Ammon's horn (tissue), 1 donor: ENCODE data around the gene BUD23.
"Not testable (repeated sequence)": the region's sequence is repeated elsewhere in the genome, so short reads cannot be mapped to it uniquely, and the experiment has no call there.

ENCODE experiments used
- DNase-seq: peaks from one replicate; pipeline ENCODE4 v3.0.0-alpha.2; 2016; ENCODE audit warnings: low spot score

BUD23 gene

DNA sequence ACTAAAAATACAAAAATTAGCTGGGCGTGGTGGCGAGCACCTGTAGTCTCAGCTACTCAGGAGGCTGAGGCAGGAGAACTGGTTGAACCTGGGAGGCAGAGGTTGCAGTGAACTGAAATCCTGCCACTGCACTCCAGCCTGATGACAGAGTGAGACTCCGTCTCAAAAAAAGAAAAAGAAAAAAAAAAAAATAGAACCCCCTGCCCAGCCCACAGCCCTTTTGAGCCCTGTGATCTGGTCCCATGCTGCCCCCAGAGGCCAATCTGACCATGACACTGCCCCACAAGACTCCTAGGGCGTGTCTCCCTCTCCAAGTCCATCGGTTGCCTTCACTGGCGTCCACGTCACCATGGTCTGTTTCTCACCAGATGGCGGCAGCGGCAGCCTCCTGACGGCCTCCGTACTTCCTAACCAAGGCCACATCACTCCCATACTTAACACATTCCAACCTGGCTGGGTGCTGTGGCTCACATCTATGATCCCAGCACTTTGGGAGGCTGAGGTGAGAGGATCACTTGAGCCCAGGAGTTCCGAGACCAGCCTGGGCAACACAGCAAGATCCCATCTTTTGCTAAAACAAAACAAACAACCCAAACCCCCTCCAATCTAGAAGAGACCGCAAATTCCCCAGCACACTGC is 18.1 kb downstream of the BUD23 start:
- no peak for DNase-seq

DNA sequence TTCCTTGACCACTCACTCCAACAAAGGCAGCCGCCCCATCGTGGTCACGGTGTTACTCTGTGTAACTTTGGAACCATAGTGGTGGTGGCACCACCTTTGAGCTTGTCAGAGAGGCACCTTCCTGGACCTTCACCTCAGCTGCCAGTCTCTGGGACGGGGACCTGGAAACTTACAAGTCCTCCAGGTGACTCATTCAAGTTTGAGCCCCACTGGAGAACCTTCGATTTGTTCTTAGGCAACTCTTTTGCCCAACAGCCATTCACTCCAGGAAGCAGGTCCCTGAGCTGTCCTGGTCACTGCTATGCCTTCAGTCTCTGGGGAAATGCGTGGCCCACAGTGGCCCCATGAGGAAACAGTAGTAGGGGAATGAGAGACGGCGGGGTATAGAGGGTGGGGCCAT is 18.8 kb downstream of the BUD23 start:
- no peak for DNase-seq

DNA sequence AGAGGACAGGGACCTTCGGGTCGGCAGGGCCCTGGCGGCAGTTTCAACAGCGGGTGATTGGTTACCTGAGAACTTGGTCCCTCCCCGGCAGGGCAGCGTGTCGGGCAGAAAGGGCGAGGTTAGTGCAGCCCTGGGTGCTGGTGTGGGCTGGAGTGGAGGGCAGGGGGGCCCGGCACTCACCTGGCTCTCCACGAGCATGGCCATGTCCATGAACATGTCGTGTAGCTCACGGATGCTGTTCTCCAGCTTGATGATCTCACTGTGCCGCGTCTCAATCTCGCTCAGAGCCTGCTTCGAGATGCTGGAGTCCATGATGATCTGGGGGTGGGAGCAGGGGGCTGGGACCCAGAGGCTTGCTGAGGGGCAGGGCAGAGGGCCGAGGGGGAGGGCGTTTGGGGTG is 19.3 kb downstream of the BUD23 start:
- DNase-seq: no peak

DNA sequence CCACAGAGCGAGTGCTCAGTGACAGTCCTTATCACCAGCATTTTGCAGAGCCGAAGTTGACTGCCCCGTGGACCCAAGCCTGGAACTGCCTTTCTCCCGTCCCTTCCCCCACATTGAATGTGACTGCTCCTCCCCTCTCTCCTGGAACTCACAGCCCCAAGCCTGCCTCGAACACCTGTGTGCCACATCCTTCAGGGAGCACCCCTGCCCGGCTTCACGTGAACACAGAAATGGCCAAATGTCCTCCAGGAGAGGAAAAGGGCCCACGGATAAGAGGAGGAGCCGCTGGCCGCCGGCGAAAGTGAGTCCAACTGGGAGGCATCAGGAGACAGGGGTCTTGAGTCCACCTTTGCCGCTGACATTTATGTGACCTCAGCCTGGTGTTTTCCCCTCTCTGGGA is 19.8 kb downstream of the BUD23 start:
- DNase-seq: no peak

DNA sequence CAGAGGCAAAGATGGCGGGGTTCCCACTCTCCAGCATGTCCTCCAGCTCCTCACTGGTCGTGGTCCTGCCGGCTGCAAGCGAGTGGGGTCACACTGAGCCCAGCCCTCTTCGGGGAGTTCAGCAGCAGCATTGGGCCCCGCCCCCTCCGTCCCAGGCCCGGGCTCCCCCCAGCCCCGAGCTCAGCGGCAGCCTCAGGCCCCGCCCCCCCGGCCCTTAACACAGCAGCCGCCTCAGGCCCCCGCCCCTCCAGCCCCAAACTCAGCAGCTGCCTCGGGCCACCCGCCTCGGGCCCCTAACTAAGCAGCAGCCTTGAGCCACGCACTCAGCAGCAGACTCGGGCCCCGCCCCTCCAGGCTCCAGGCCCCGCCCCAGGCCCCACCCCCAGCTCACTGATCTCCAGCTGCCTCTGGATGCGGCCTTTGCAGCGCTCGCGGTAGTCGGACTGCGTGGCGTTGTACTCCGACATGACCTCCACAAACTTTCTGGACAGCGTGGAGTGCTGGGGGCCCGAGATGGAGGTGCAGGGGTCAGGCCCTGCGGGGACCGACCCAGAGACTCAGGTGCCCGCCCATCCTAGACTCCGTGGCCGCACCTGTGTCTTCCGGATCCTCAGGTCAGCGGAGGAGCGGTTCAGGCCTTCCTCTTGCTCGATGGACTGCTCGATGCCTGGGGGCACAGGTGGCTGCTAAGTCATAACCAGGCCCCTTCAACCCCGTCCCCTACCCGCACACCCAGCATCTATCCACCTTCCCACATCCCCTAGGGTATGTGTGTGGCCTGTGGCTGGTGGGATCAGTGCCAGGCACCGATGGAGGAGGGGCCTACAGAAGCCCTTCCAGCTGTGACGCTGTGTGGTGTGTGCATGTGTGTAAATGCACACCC is 20.6 kb downstream of the BUD23 start:
- DNase-seq: no peak

DNA sequence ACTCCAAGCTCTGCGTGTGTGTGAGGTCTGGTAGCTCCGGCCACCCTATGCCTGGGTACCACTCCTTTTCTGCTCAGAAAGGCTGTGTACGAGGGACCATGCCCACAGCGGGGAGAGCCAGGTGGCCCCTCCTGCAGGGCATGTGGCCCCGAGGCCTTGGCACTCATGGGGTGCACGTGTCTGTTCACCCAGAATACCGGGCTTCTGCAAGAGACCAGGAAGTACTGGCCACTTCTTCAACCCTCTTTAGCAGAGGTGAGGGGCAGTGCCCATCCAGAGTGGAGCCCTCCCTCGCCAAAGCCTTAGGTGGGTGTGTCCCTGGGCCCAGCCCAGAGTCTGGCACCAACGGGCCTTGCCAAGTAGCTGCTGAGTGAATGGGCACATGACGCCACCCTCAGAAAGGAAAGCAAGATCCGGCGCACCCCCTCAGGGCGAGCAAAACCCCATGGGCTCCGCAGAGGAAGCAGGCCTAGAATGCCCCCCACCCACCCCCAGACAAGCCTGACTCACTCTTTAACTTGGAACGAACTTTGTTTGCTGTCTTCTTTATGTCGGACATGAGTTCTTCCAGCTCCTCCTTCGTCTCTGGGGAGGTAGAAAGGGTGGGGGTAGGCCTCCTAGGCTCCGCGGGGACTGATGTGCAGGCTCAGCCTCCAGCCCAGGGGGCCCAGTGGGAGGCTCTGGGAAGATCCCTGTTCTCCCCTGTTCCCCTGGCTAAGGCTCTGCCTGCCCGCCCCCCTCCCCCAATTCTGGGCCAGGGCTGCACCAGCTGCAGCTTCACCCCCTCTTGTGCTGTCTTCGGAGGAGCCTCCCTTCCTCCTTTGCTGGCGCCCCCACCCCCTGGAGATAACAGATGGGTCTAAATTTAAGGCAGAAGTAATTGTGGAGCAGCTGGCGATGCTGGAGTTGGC is 21.5 kb downstream of the BUD23 start:
- DNase-seq: no peak

DNA sequence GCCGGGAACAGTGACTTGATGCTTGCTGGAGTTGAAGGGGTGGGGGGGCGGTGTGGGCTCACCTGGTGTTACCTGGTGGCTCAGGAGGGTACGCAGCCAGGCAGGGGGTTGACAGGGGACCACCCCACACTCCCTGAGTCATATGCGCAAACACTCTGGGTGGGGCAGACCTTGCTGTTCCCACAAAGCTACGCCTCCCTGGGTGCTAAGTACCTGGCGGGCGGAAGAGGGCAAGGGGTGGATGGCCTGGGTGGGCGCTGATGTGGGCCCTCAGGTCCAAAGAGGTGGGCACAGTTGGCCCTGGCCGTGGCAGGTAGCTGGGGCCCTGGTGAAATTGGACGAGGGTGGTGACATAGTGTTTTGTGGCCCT is 22.1 kb downstream of the BUD23 start:
- no peak for DNase-seq

DNA sequence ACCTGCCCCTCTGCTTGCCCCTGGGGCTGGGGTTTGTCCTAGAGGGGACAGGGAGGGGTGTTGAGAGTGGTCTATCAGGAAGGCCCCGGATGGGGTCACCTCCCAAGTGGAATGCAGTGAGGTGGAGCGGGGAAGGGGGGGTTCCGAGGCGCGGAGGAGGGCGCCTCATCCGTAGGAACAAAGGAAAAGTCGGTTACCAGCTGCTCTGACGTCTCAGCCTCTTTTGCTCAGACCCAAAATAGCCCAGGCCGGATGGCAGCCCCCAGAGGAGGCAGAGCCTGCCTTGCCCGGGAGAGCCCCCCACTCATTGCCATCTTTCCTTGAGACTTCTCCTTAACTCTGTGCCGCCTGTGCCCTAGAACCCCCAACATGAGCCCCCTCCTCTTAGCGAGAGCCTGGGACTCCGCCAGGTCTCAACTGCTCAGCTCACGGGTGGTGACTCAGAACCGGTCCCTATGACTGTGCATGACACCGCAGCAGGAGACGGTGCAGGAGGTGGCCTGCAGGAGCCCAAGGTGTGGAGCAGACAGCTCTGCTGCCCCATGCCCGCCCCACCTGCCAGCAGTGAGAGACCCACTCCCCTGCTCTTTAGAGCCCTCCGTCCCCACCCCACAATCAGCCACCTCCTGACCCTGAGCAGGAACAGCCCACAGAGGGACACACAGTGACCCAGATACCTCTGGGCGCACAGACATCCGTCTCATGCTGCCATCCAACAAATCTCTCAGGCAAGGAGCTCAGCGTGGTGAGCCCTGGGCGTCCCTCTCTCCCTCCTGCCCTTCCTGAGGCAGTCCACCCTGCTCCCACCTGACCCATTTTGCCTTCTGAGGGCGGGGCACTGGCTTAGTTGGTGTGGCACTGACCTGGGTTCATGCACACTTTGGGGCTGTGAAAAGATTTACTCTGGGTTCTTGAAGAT is 23.0 kb downstream of the BUD23 start:
- DNase-seq: no peak

DNA sequence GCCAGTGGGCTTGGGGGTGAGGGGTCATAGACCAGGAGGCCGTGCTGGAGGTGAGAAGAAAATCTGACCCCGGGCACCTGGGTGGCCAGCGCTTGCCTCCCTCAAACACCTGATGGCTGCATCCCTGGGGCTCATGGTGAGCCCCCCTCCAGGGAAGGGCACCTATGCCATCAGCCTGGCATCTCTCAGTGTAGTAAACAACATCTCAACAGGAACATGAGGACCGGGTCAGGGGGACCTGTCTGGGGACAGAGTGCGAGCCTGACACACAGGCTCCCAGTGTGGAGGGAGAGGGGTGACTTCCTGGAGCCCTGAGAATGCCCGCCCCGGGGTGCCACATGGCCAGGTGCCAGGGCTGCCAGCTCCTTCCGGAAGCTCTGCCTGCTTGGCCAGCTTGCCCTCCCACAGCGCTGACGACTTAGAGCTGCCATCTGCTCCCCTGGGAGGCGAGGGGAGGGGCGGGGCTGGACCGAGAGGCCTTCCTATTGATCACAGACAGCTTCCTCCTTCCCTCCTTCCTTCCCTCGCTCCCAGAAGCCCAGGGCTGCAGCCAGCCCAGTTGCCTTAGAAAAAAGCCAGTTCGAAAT is 23.7 kb downstream of the BUD23 start:
- peak; percentile 64 for DNase-seq

DNA sequence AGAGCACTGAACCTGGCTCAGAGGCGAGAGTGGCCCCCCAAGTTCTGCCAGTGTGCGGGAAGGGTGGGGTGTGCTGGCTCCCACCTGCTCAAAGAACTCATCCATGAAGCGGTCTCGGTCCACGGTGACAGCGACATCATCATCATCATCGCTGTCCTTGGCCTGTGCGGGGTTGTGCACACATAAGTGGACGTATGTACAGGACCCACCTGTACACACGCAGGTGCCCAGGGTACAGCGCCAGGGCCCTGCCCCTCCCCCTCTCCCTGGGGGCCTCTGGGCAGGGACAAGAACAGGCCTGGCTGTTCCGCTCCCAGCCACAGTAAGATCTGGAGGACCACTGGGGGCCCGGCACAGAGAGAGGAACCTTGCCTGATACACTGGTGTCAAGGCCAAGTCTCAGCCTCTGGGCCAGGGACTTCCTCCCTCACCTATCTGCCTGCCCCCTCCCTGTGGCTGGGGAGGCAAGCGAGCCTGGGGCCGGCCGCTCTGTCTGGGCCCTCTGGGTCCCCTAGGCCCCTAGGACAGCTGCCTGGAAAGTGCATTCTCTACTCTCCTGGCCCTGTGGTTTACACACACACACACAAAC is 25.7 kb downstream of the BUD23 start:
- DNase-seq: no peak

DNA sequence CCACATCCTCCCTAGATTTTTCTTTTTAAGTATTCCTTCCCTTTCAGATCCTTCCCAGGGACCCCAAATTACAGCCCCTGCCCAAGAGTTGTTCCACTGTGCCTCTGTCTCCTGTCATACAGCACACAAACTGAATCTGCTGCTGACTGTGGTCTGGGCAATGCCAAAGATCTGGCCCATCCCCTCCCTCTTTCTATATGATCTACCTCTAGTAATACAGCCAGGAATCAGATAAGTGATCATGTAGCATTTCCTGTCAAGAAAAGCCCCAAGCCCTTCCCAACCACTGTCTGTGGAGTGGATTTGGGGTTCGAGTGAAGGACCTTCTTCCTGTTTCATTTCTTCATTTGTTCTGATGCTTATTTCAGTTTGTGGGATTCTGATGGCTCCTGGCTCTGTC is 29.4 kb downstream of the BUD23 start:
- no peak for DNase-seq

DNA sequence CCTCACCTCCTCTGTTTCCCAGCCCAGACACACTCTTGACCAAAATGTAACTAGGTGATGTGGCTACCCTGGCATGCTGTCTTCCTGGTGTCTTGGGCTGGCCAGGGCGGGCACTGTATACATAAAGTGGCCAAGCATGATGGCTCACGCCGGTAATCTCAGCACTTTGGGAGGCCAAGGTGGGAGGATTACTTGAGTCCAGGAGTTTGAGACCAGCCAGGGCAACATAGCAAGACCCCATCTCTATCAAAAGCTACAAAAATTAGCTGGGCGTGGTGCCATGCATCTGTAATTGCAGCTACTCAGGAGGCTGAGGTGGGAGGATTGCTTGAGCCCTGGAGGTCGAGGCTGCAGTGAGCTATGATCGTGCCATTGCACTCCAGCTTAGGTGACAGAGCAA is 29.9 kb downstream of the BUD23 start:
- DNase-seq: not testable (repeated sequence)

DNA sequence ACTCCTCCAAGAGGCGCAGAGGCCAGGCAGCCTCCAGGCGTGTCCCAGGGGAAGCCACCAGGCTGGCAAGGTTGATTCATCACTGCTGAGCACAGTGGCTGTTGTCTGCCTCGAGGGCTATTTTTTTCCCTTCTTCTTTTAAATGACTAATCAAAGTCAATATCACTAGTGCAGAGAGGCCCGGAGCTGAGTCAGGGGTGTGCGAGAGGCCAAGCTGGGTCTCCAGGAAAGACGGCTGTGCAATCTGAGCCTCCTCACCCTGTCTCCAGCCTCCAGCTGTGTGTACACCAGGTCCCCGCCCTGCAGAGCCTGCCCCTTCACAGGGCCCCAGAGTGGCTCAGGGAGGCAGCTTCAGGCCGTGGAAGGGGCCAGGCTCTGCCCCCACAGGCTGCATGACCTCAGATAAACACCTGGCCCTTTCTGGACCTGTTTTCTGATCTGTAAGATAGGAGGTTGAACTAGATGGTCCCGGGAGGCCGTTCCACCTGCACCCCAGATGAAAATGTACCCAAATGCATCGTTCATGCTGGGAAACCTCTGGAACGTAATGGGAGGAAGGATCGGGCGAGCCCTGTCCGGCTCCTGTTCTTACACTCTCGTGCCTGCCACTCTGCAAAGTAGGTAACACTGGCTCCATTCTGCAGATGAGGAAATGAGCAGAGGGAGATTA is 32.4 kb downstream of the BUD23 start:
- DNase-seq: no peak

DNA sequence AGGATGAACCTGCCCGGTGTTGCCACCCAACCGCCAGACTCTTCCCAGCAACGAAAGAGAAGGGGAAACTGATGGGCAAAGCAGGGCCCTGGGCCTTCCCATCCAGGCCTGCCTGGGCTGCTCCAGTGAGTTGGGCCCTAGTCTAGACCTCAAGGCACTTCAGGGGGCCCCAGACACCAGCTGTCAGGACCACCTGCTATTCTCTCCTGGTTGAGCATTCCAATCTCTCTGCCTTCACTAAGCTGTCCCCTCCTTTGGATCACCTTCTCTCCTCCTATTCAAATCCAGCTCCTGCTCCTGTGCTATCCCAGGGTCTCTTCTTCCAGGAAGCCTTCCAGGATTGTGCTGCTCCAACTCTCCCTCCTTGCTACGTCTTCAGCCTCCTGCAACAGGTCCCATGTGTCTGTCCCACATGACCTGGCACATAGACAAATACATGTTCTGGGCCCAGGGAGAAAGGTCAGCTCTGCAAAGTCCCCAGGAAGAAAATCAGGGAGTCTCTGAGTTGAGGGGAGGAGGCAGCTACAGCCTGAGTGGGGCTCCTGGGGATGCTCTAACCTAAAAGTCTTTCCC is 33.0 kb downstream of the BUD23 start:
- no peak for DNase-seq

DNA sequence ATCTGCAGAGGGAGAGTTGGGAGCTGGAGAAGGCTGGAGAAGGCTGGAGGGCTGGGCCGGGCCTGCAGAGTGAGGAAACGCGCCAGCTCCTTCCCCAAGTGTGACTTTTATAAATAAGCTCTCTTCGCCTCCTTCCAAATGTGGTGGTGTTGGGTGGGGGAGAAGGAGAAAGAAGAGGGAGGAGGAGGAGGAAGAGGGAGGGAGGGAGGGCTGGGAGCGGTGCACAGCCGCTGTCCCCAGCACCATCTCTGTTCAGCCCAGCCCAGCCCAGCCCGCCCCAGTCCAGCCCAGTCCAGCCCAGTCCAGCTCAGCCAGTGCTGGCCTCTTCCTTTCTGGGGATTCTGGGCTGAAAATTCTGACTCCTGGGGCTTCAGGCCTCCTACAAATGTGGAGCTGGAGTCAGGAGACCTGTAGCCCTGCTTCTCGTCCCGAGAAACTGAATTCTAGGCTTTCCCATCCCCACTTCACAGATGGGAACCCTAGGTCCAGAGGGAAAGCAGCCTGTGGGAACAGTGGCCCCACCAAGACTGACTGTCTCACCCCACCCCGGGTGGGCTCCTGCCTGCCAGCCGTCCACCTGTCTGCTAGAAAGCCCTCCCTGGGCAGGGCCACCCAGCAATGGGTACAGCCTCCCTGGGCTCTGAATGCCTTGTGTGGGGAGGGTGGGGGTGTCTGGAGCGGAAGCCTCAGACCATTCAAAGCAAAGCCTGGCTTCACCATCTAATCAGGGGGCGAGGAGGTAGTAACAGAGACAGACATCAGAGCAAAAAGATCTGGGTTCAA is 33.8 kb downstream of the BUD23 start:
- DNase-seq: no peak

DNA sequence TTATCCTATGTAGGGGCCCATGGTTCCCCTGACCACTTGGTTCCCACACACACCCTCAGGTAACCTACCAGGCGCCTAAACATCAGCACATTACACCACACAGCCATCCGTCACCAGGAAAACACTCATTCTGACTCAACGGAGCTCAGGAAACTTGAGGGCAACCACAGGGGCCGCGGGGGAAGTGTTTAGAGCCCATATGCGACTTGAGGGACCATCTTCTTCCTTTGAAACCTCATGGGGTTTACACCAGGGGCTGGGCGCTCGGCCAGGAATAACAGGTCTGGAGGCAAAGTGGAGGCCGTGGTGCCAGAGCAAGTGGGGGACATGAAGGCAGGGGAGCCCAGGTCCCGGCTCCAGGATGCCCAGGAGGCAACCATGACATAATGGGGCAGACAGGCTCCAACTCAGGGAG is 34.6 kb downstream of the BUD23 start:
- no peak for DNase-seq

DNA sequence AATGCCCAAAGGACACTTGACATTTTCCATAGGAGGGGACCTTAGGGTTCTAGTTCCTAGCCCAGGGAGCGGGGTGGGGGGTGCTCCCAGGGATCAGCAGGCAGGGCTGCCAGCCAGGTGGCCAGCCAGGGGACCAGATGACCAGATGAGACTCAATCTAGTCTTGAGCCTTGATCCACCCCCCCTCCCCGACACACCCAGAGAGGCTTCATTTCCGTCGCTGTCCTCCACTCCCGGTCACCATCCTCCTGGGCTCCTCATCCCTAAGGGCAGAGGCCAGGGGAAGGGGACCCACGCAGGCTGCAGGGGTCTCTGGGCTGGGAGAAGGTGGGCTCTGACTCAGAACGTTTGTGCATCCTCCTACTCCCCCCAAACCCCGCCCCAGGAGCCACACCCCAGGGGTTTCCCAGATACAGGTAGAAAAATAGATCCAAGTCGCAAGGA is 35.1 kb downstream of the BUD23 start:
- DNase-seq: no peak

DNA sequence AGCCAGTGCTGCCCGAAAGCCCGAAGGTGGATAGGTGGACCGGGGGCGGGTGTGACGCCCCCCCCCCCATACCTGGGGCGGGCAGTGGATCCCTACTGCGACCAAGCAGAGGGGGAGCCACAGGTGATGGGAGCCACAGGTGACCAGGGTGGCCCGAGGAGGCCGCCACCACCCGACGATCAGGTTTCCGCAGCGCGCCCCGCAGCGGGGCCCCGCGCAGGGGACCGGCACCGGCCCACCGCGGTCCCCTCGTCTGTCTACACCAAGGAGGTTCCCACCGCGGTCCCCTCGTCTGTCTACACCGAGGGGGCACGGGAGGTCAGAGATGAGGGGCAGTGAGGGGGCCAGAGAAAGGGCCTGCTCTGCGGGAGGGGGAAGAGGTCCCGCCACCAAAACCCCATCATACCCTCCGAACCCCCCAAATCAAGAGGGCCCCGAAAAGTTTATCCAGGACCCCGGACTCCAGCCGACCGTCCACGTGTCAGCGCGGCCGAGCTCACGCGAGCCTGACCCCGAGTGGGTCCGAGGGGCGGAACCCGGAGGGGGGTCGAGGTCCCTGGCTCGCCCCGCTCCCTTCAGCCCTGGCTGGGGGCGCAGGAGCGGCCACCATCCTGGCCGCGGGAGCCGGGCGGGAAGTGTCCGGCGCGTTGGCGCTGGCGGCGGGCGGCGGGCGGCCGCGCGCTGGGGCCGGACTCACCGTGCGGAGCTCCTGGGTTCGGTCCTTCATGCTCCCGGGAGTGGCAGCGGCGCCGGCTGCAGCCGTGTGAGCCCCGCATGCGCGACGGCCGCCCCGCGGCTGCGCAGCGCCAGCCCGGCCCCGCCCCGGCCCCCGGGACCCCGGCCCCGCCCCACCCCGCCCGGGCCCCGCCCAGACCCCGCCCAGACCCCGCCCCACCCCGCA is 35.8 kb downstream of the BUD23 start, which contains the start of gene STX1A:
Gene STX1A, minus strand, starts transcription at position 765 of the 901 bp plus-strand sequence. Its CDS starts 38 bp downstream, at position 727.
- peak; percentile 73 for DNase-seq
